IMR-90 (cell line): Measurements from ENCODE around the gene WDR47. TPM values are rescaled to one million over a fixed set of nuclear protein-coding genes. Genes with fewer than 3 reads are reported as not detected.

ENCODE experiments used
- ATAC-seq: fragments of 200-7000 bp; cut with Tn5 transposase; 2 replicates; pipeline ENCODE4 v1.9.1; 2020; ENCODE audit warnings: low read depth, mild to moderate bottlenecking, moderate library complexity
- BruUV-seq: library from RNA; stranded (reverse); fragments of 400-500 nt; replicated peaks from 2 replicates; lab custom pipeline; 2021; lab: Mats Ljungman, UMichigan
- CTCF ChIA-PET: fragments of 300-600 bp; formaldehyde crosslinking; extraction: SDS; loops from one replicate; lab custom pipeline; 2021; ENCODE audit warnings: antibody characterized with exemption; lab: Yijun Ruan, JAX
- POLR2A ChIA-PET: fragments of 300-600 bp; sonication (Branson Sonifier 250); formaldehyde crosslinking; loops from one replicate; lab custom pipeline; 2022; ENCODE audit warnings: antibody characterized with exemption; ENCODE audit not compliant: unreplicated experiment; lab: Charles Lee
- DNase-seq: peaks from one replicate; pipeline ENCODE4 v3.0.0; 2013
- H2AFZ ChIP-seq: replicated peaks from 2 replicates; pipeline ENCODE3; 2013; ENCODE audit warnings: low read length, mild to moderate bottlenecking; ENCODE audit not compliant: poor library complexity
- H2AK5ac ChIP-seq: 2 replicates; pipeline ENCODE4 v1.6.1; 2013; ENCODE audit warnings: low read depth, low read length, inconsistent platforms
- H2AK9ac ChIP-seq: replicated peaks from 2 replicates; pipeline ENCODE3; 2013; ENCODE audit warnings: mild to moderate bottlenecking, low read depth, low read length, moderate library complexity; ENCODE audit not compliant: poor library complexity
- H2BK120ac ChIP-seq: 2 replicates; pipeline ENCODE4 v1.6.1; 2013; ENCODE audit warnings: low read depth, low read length, inconsistent platforms
- H2BK15ac ChIP-seq: 3 replicates; pipeline ENCODE4 v1.6.1; 2013; ENCODE audit warnings: low read depth, low read length, inconsistent platforms
- H2BK20ac ChIP-seq: 2 replicates; pipeline ENCODE4 v1.6.1; 2013; ENCODE audit warnings: low read depth, mild to moderate bottlenecking, inconsistent platforms, low read length, moderate library complexity
- H2BK5ac ChIP-seq: 2 replicates; pipeline ENCODE4 v1.6.1; 2013; ENCODE audit warnings: mild to moderate bottlenecking, low read depth, low read length, inconsistent platforms; ENCODE audit not compliant: poor library complexity, severe bottlenecking
- H3K14ac ChIP-seq: replicated peaks from 2 replicates; pipeline ENCODE4 v1.6.1; 2013; ENCODE audit warnings: low read depth, low read length, inconsistent platforms
- H3K18ac ChIP-seq: 2 replicates; pipeline ENCODE4 v1.6.1; 2013; ENCODE audit warnings: low read depth, low read length, control low read depth
- H3K23ac ChIP-seq: 2 replicates; pipeline ENCODE4 v1.6.1; 2013; ENCODE audit warnings: low read depth, low read length, inconsistent platforms
- H3K27ac ChIP-seq: 2 replicates; pipeline ENCODE4 v1.5.1; 2013; ENCODE audit warnings: mild to moderate bottlenecking, control low read depth, low read length; ENCODE audit not compliant: insufficient read depth
- H3K27me3 ChIP-seq: 2 replicates; pipeline ENCODE4 v1.6.1; 2013; ENCODE audit warnings: low read length; ENCODE audit not compliant: control insufficient read depth, insufficient read depth
- H3K36me3 ChIP-seq: 2 replicates; pipeline ENCODE4 v1.6.1; 2013; ENCODE audit warnings: low read length, mixed read lengths; ENCODE audit not compliant: control insufficient read depth, insufficient read depth
- H3K4ac ChIP-seq: 2 replicates; pipeline ENCODE4 v1.6.1; 2013; ENCODE audit warnings: low read depth, low read length, inconsistent platforms
- H3K4me1 ChIP-seq: 2 replicates; pipeline ENCODE4 v1.6.1; 2013; ENCODE audit warnings: low read length, mixed read lengths; ENCODE audit not compliant: control insufficient read depth, insufficient read depth
- H3K4me2 ChIP-seq: 2 replicates; pipeline ENCODE4 v1.6.1; 2013; ENCODE audit warnings: low read depth, mild to moderate bottlenecking, control low read depth, low read length, moderate library complexity
- H3K4me3 ChIP-seq: 2 replicates; pipeline ENCODE4 v1.5.1; 2013; ENCODE audit warnings: low read depth, mild to moderate bottlenecking, control low read depth, low read length, moderate library complexity; ENCODE audit not compliant: insufficient read depth
- H3K56ac ChIP-seq: 2 replicates; pipeline ENCODE4 v1.6.1; 2013; ENCODE audit warnings: low read length, inconsistent platforms; ENCODE audit not compliant: insufficient read depth; ENCODE audit errors: extremely low read depth
- H3K79me1 ChIP-seq, 2 experiments: 2 replicates each; pipeline ENCODE4 v1.6.1; 2013; ENCODE audit warnings: low read length in 2 of 2, inconsistent platforms in 1 of 2, low read depth in 1 of 2
- H3K9ac ChIP-seq: 2 replicates; pipeline ENCODE4 v1.6.1; 2013; ENCODE audit warnings: low read depth, low read length, control low read depth
- H3K9me1 ChIP-seq: 2 replicates; pipeline ENCODE4 v1.6.1; 2013; ENCODE audit warnings: low read length, inconsistent platforms; ENCODE audit not compliant: insufficient read depth
- H3K9me3 ChIP-seq: 2 replicates; pipeline ENCODE4 v1.6.1; 2013; ENCODE audit warnings: low read length; ENCODE audit not compliant: control insufficient read depth, insufficient read depth
- H4K20me1 ChIP-seq: 2 replicates; pipeline ENCODE4 v1.6.1; 2013; ENCODE audit warnings: low read length, inconsistent platforms; ENCODE audit not compliant: insufficient read depth
- H4K5ac ChIP-seq: 2 replicates; pipeline ENCODE4 v1.6.1; 2013; ENCODE audit warnings: mild to moderate bottlenecking, low read depth, low read length, control low read depth
- H4K8ac ChIP-seq, 2 experiments: 2 replicates each; pipeline ENCODE4 v1.6.1; 2013; ENCODE audit warnings: low read depth in 2 of 2, low read length in 2 of 2, control low read depth in 1 of 2, inconsistent platforms in 1 of 2
- H4K91ac ChIP-seq: 2 replicates; pipeline ENCODE4 v1.6.1; 2013; ENCODE audit warnings: low read depth, low read length, inconsistent platforms; ENCODE audit not compliant: insufficient read depth
- BHLHE40 ChIP-seq: fragments of 150-350 bp; IDR thresholded peaks from 2 replicates; pipeline ENCODE4 v1.6.1; 2016; ENCODE audit warnings: mild to moderate bottlenecking, low read depth, low read length
- CEBPB ChIP-seq: IDR thresholded peaks from 2 replicates; pipeline ENCODE4 v1.6.1; 2012; ENCODE audit warnings: low read depth, low read length, improper control_type of control experiment
- CHD1 ChIP-seq: IDR thresholded peaks from 2 replicates; pipeline ENCODE4 v1.6.1; 2012; ENCODE audit warnings: low read depth, low read length, improper control_type of control experiment
- CTCF ChIP-seq: conservative IDR thresholded peaks from 2 replicates; pipeline ENCODE4 v1.5.1; 2012; ENCODE audit warnings: mild to moderate bottlenecking, low read depth, low read length, improper control_type of control experiment
- ELK1 ChIP-seq: fragments of 150-350 bp; IDR thresholded peaks from 2 replicates; pipeline ENCODE4 v1.6.1; 2016; ENCODE audit warnings: low read depth, mild to moderate bottlenecking, low read length, moderate library complexity, borderline replicate concordance
- FOS ChIP-seq: fragments of 150-350 bp; IDR thresholded peaks from 2 replicates; pipeline ENCODE4 v1.6.1; 2016; ENCODE audit warnings: low read depth, low read length
- MAFK ChIP-seq: IDR thresholded peaks from 2 replicates; pipeline ENCODE4 v1.6.1; 2012; ENCODE audit warnings: low read depth, low read length, improper control_type of control experiment
- MAZ ChIP-seq: IDR thresholded peaks from 2 replicates; pipeline ENCODE4 v1.6.1; 2012; ENCODE audit warnings: low read depth, mild to moderate bottlenecking, low read length, improper control_type of control experiment, moderate library complexity, borderline replicate concordance
- MXI1 ChIP-seq: IDR thresholded peaks from 2 replicates; pipeline ENCODE4 v1.6.1; 2012; ENCODE audit warnings: low read depth, mild to moderate bottlenecking, low read length, moderate library complexity, borderline replicate concordance
- NFE2L2 ChIP-seq: fragments of 150-350 bp; IDR thresholded peaks from 2 replicates; pipeline ENCODE4 v1.6.1; 2016; ENCODE audit warnings: low read depth, mild to moderate bottlenecking, low read length
- POLR2A ChIP-seq: IDR thresholded peaks from 2 replicates; pipeline ENCODE4 v1.6.1; 2012; ENCODE audit warnings: mild to moderate bottlenecking, low read depth, low read length
- RAD21 ChIP-seq: IDR thresholded peaks from 2 replicates; pipeline ENCODE4 v1.6.1; 2012; ENCODE audit warnings: low read length, improper control_type of control experiment
- RCOR1 ChIP-seq: IDR thresholded peaks from 2 replicates; pipeline ENCODE4 v1.6.1; 2012; ENCODE audit warnings: mild to moderate bottlenecking, low read length, improper control_type of control experiment; ENCODE audit not compliant: insufficient replicate concordance
- RFX5 ChIP-seq: IDR thresholded peaks from 2 replicates; pipeline ENCODE4 v1.8.0; 2012; ENCODE audit warnings: low read depth, mild to moderate bottlenecking, low read length, moderate library complexity
- SMC3 ChIP-seq: fragments of 150-350 bp; IDR thresholded peaks from 2 replicates; pipeline ENCODE4 v1.6.1; 2016; ENCODE audit warnings: low read depth, mild to moderate bottlenecking, antibody characterized with exemption, low read length, moderate library complexity
- USF2 ChIP-seq: fragments of 150-350 bp; IDR thresholded peaks from 2 replicates; pipeline ENCODE4 v1.6.1; 2017; ENCODE audit warnings: mild to moderate bottlenecking, antibody characterized with exemption, low read length, low read depth
- WGBS, 2 experiments: methylation state at CpG; one replicate each; pipeline versions ENCODE4 v1.1.5 to v1.1.7; 2013; ENCODE audit warnings: missing lambda C conversion rate in 2 of 2; ENCODE audit not compliant: insufficient read length in 1 of 2; ENCODE audit errors: extremely low coverage in 2 of 2; 5-methylcytosine and 5-hydroxymethylcytosine counted together
- dilution Hi-C: fragments of 300-500 bp; cut with HindIII; formaldehyde crosslinking; loops from one replicate; pipeline ENCODE4 v1.14.3; 2018; ENCODE audit warnings: low sequenced_read_pairs; ENCODE audit not compliant: unreplicated experiment
- in situ Hi-C: fragments of 300-500 bp; cut with MboI; formaldehyde crosslinking; loops from 3 replicates; pipeline ENCODE4 v1.14.3; 2019; ENCODE audit warnings: low sequenced_read_pairs, inconsistent platforms, mixed read lengths
- intact Hi-C: fragments of 100-400 bp; cut with micrococcal nuclease; formaldehyde crosslinking; loops from 2 replicates; pipeline ENCODE4 v1.10.0; 2022
- polyA plus RNA-seq, 3 experiments: library from polyadenylated mRNA; depleted of rRNA; stranded (reverse); fragments of >200 nt; gene quantifications; 2 replicates each; pipeline ENCODE4 v1.2.3, GENCODE V29; 2012; ENCODE audit warnings: low replicate concordance in 1 of 3
- total RNA-seq: library from RNA; depleted of rRNA; stranded (reverse); fragments of >200 nt; gene quantifications from 2 replicates; pipeline ENCODE4 v1.2.3, GENCODE V29; 2012

The WDR47 gene
- total and polyA plus RNA-seq, 2 of the 4 experiments (the other 2 are of a cell fraction): 8.2 to 17.4 TPM

- Histone ChIP-seq H2BK120ac (no peak overlapping the region), H3K4me3 (no peak overlapping the region), H2BK5ac (no peak overlapping the region), H2AK9ac (no peak overlapping the region), H3K4ac (no peak overlapping the region), H3K9me1 (peaks cover 7% of the 10 kb centered on the region), H4K8ac (no peak overlapping the region), H4K20me1 (peaks cover 6% of the 10 kb centered on the region; the same call in 1 of the 2 replicates), H3K14ac (no peak overlapping the region), H3K4me1 (0 out of 2 replicates have a peak, but pooled peaks cover 2% of the 10 kb centered on the region), H3K27ac (no peak overlapping the region), H3K56ac (no peak overlapping the region), H2AFZ (no peak overlapping the region), H2AK5ac (no peak overlapping the region), H3K27me3 (no peaks in the 10 kb centered on the region), H3K4me2 (no peak overlapping the region), H4K5ac (no peak overlapping the region), H3K9me3 (no peaks in the 10 kb centered on the region), H2BK20ac (no peak overlapping the region), H3K36me3 (no peaks in the 10 kb centered on the region; the same call in 1 of the 2 replicates), H3K9ac (no peak overlapping the region), H3K18ac (no peak overlapping the region), H4K91ac (no peak overlapping the region), H3K79me1 (peaks cover 23 to 47% of the 10 kb centered on the region in 2 experiments), H2BK15ac (no peak overlapping the region), H3K23ac (no peak overlapping the region; the same call in 1 of the 2 replicates)
- BruUV-seq: no TSS peak
- TF ChIP-seq RFX5 (no peak), CHD1 (no peak), BHLHE40 (no peak), ELK1 (no peak), CTCF (no peak), POLR2A (no peak), USF2 (no peak), RCOR1 (no peak), MAZ (no peak), FOS (no peak), MXI1 (no peak), CEBPB (no peak), SMC3 (no peak), RAD21 (no peak), NFE2L2 (no peak), MAFK (no peak)
- in situ Hi-C loops: no loop called here
- ChIA-PET POLR2A (no interaction called here), CTCF (interaction anchor here (0.6 kb wide), 1 partner anchor 63 kb away, joined by 4 read pairs; no protein-coding TSS in a partner anchor)
- WGBS, 2 experiments: no CpG with 5 or more reads among the region's 9 CpGs
- dilution Hi-C loops: no loop called here
- ATAC-seq: no peak
- DNase-seq: no peak
- intact Hi-C loops: loop anchor here (5.0 kb wide), 1 partner anchor 151 kb away; the partner anchor contains the start of gene ELAPOR1
Measured at GRCh38 chr1:108961198-108961597, 80.7 kb downstream of the WDR47 start.
